GM03348 (cell line): ENCODE measurements around the gene CHSY1.

Experiments
- DNase-seq: peaks from one replicate; pipeline ENCODE4 v3.0.0; 2012; ENCODE audit warnings: low spot score

CHSY1 gene

DNA sequence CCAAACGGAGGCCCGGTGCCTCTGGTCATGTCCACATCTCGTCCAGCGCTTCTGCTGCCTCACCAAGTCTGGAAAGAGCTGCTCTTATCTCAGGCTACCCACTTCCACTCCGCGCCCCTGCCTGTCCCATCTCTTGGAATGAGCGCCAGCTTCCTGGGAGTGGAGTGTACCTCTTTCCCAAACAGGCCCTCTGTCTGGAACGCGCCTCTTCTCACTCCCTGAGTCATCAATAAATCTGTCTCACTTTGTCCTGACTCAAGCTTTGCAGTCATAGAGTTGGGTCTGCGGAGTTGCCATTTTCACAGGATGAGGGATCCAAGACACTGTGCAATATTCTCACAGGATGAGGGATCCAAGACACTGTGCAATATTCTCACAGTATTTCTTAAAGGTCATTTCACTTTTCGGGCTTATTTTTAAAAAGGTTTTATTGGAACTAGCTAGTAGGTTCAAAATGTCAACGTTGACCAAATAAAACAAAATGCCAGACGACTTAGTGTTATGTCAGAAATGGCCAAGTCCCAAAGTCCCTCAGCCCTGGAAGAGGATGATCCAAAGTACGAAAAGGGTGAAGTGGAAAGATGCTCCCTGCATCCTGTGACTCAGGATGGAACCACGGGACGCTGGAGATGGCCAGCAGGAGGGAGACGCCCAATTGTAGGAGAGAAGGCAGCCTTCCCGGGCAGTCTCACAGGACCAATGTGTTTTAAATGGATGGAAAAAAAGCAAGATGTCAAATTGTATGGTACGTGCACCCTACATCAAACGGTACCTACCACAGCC is 81.1 kb downstream of the CHSY1 start:
- peak; percentile 75 for DNase-seq

DNA sequence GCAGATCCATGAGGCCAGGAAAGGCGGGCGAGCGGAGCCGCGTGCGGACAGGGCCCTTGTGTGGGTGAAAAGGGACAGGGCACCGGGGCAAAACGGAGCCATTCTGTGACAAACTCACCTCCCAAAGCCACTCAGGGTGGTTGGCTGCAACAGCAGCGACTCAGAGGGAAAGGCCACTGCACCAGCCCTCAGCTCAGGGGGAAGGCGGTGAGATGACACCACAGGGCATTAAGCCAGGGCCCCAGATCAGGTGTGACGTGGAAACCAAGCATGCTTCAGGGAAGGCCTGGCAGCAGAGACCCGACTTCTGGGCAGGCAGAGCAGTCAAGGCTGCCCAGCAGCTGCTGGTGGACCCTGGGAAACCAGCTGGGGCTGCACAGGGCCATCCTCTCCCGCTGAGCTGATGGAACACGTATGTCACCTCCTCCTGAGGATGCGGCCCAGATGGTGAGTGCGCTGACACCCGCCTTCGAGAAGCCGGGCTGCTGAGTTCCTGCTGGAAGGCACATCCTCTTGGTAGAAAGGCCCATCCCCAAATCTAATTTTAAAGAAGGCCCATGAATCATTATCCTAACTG is 82.3 kb downstream of the CHSY1 start:
- no peak for DNase-seq

DNA sequence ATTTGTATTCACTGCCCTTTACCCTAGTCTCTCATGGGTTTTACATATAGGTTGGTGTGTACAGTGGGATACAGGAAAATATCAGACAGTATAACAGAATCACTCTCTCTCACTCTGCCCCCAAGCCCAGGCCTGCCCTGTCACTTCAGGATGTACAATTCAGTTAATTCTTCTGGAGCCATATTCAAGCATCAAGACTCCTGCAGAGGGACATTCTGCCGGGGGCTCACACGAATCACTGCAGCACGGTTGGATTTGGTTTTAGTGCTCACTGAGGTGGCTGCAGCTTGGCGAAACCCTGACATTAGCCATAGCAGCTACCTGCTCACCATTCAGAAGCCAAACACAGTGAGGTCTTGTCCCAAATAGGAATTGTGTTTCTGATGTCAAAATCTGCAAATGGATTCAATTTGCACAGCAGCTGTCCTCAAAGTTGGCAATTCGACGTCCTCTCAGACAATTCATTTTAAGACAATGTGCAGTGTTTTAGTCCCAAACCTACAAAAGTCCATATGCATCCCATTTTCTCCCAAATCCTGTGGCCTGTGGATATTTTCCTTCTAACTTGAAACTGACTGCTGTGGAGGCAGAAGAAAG is 82.9 kb downstream of the CHSY1 start:
- DNase-seq = no peak

DNA sequence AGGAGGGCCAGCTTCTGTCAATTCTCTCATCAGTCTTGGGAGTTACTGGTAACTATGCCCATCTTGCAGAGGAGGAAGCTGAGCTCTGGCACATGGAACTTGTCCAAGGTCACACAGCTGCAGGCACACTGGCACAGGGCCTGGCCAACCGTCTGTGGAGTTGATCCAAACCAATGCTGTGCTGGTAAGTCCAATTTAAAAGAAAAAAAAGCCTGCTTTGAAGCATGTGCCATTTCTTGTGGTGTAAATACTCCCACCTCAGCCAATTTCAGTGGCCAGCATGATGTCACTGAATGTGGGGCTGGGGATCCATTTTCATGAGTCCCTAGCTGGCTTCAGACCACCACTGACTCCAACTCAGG is 83.4 kb downstream of the CHSY1 start:
- DNase-seq = no peak

DNA sequence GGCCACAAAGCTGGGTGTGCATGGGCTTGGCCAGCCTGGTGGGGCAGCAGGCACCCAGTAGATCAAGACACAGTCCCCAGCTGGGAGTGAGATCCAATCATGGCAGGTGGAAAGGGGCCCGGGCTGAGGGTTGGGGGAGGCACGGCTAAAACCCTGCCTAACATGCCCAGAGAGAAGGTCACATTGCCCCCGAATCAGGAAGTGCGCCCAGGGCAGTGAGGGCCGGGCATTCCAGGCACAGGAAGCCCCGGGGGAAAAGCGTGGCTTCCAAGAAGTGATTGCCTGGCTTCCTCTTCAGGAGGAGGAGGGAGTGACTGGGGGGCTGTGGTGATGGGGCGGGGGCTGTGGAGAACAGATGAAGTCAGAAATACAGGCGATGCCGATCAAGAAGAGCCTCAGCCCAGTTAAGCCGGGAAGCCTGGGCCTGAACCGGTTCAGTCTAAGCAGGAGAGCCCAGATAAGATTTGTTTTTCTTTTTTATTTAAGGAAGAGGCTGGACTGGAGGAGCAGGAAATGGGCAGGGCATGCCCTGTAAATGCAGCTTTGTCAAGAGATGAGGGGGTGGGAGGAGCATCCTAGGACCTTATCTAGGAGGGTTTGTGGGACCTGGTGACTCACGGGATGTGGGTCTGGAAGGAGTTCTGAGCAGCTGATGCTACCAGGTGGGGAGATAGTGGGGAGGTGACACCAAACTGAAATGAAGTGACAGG is 83.9 kb downstream of the CHSY1 start:
- peak; percentile 64 for DNase-seq

DNA sequence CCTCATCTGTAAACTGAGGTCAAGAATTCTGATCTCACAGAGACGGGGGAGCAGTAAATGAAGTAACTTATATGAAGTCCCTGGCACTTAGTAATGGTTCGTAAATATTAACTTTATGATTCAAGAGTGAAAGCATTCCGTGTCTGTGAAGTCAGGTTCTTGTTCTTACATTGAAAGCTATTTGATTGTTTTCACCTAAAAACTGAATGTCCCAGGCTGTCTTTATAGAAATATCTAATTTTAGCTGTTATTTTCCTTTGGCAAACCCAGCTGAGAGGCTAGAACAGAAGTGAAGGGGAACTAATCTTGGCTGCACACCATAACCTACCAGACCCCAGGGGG is 84.5 kb downstream of the CHSY1 start:
- DNase-seq = no peak

DNA sequence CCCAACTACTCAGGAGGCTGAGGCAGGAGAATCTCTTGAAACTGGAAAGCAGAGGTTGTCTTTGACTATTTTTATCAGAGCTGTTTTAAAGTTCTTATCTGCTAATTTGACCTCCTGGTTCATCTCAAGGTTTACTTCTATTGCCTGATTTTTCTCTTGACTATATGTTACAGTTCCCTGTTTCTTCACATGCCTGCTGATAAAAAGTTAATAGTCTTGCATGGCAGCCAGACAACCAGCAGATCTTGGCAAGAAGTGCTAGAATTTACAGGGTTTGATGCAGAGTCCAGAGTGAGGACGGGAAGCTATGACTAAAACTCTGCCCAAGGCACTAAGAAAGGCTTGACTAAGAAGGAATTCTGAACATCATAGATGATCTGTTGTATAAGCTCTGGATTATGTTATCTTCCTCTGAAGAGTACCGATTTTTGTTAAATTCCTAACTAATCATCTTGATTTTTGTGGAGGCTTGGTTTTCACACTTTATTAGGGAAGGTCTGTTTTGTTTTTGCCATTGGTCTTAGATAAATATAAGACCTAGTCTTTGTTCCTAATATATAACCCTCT is 85.9 kb downstream of the CHSY1 start:
- DNase-seq = no peak

DNA sequence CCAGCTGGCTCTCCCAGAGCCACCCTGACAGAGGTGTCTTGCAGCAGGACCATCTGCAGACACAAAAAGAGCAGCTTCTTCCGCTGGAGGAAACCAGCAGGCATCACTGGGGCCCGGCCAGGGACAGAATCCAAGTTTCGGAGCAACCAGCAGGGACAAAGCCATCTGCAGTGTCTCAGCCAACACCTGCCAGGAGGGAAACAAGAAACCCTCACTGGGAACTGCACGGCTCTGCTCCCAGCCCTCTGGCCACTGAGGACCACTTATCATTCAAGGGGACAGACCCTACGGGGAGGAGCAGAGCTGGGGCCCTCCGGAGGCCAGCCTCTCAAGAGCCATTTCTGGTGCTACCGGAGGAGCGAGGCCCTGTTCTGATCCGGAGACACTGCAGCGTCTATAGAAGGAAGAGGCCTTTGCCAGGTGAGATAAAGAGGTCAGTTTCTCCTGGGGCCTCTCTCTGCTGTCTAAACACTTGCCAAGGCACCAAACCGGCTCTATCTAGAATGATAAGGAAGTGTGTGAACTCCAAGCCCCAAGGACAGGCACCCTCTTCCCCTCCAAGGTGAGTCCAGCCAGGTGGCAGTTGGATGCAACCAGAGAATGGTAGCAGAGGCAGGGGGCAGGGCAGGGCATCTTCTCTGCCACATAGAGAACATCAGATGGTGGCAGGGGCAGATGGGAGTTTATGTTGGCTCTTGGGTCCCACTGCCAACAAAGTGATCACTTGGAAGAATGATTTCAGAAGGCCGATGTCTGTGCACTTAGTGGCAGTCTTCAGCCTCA is 89.0 kb downstream of the CHSY1 start:
- DNase-seq = no peak

DNA sequence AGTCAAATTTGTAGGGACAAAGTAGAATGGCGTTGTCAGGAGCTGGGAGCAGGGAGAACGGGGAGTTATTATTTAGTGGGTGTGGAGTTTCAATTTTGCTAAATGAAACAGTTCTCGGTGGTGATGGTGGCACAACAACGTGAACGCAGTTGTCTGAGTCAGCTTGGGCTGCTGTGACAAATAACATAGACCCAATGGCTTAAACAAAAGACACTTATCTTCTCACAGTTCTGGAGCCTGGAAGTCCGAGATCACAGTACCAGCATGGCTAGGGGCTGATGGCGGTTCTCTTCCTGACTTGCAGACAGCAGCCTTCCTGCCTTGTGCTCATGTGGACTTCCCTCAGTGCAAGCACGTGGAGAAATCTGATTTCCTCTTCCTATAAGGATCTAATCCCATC is 90.2 kb downstream of the CHSY1 start:
- DNase-seq = no peak

DNA sequence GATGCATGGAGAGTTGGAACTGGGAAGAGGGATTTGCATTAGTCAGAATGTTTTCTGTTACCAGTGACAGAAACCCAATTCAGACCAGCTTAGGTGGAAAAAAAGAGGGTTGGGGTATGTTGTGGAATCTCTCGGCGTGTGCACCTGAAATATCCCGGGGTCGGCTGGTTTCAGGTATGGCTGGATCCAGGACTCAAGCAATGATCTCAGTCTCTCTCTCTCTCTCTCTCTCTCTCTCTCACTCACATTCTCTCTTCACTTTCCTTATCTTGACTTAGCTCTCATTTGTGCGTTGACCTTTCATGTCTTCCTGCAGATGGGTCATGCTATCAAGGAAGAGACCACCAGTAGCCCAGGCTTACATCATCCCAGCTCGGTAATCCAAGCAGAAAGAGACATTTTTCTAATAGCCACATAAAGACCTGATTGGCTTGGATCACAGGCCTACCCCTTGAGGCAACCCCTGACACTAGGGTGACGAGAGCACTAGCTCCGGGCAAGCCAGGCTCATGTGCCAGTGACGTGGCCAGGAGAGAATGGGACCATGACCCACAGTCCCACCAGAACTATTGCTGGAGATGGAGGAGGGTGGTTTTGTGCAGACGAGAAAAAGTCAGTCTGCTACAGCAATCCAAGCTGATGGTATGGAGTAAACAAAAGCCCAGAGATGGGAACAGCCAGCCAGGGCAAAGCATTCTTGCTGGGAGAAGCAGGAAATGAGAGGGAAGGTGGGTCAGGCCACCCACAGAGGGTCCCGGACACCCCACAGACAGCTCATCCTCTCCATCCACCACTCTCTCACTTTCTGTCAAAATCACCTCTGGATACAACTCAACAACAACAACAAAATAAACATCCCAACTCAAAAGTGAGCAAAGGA is 91.7 kb downstream of the CHSY1 start:
- DNase-seq = no peak

DNA sequence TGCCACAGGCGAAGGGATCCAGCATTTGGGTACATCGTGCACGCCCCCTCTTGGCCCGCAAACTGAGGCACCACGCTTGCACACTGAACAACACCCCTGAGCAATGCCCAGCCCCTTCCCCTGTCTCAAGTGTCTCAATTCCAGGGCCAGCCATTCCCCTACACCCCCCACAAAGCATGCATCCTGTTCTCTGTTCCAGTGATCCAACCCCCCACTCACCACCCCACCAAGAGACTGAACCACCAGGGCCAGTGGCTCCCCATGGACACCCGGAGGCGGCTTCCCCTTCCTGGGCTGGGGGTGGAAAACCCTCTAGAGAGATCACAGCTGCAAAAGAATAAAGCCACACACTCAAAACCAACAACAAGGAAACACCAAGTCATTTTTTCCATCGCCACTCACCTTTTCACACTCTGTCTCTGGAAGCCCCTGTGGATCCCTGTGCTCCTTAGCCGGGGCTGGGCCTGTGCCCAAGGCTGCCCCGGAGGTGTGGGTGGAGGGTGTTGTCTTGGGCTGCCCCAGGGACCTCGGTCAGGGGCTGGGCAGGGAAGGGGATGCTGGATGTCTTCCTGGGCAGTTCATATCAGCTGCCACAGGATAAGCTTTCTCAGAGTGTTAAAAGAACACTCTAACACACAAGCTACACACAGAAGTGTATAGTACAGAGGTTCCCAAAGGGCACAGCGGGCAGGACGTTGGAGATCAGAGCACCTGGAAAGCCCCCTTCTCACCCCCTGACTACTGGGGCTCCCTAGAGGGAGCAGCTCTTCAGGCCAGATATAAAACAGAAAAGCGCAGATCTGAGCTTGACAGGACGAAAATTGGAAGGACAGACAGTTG is 92.5 kb downstream of the CHSY1 start:
- no peak for DNase-seq

DNA sequence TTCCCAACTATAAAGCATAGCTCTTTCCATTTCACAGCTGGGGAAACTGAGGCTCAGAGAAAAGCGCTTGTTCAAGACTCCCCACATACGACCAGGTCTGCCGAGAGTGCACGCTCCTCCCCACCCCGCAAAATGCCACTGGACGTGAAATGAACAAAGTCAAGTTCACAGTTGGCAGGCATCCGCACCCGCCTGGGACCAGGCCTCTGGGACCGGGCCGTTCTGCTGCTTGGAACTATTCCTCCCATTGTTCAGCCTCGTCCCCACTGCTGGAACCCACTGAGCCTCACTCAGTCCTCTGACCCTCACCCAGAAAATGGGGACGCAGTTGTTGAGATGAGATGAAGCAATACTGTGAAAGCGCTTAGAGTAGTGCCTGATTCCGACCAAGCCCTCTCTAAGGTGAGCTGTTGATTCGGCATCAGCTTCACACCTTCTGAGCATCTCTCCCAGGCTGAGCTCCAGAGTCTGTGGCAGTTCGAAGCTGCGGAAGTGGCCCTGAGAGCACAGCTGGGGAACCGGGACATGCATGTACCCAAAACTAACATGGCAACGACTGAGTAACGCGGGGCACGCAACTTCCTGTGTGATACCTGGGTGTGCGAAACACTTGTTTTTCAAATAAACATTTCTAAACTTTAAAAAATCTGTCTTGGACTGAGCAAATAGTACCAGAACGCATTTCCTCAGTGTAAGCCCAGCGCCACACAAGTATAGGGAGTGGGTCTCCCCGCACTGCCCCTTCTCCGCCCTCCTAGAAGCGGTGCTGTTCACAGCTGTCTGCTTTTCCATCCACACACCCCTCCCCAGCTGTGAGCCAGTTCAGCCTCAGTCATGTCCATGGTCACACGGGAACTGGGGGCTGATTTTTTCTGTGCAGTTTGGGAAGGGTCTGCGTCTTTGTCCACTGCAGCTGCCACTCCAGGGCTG is 93.4 kb downstream of the CHSY1 start:
- no peak for DNase-seq

DNA sequence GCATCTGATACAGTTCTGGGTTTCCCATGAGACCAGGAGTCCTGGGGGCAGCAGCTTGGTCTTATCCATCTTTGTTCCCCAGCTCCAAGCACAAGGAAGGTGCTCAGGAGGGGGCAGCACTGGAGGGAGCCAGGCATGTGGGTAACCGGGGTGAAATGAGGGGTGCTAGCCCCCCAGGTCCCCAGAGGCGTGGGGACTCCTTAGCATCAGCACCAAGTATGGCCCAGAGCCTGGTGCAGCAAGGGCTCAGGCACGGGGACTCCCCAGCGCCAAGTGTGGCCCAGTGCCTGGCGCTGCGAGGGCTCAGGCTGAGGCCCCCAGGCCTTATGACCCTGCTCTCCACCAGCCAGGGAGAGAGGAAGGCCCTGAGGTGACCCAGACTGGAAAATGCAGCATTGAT is 94.1 kb downstream of the CHSY1 start:
- no peak for DNase-seq

DNA sequence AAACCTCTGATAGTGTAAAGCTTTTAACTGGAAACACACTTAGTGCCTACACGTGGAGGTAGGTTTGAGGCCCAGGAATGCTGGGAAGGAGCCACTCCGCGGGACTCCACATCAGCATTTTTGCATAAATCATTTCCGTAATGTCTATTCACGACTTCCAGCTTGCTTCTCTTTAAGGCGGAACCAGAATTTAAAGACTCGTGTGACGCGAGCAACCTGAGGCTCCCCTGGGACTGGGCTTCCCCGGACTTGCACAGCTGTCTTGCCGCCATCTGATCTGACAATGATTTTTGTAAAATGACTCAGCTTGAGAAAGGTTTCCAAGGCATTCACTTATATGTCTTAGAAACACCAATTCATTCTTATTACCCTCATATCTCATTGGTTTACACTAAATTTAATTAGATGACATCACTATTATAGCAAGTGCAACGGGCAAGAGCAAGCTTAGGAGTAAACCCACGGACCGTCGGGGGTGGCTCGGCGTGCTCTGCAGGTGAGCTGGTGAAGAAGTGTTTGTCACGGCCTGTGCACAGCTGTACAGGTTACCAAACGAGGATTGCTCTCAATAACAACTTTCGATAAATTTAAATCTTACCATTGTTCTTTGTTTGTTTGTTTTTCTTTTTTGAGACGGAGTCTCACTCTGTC is 95.2 kb downstream of the CHSY1 start:
- DNase-seq = no peak

DNA sequence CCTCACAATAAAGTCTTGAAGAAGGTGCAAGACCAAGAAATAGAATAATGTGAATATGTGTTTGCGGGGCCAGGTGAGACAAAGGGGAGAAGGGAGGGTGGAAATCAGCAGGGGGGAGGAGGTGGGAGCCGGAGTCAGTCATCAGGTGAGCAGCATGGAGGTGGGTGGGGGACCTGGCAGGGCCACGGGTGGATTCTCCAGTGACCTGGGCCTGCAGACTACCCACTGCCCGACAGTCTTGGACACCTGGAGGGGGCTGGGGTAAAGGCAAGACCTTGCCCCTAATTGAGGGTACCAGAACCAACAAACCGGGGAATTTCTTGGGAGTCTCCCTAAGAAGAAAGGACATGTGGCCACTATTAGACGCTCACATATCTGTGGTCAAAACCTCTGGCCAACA is 95.8 kb downstream of the CHSY1 start:
- no peak for DNase-seq

DNA sequence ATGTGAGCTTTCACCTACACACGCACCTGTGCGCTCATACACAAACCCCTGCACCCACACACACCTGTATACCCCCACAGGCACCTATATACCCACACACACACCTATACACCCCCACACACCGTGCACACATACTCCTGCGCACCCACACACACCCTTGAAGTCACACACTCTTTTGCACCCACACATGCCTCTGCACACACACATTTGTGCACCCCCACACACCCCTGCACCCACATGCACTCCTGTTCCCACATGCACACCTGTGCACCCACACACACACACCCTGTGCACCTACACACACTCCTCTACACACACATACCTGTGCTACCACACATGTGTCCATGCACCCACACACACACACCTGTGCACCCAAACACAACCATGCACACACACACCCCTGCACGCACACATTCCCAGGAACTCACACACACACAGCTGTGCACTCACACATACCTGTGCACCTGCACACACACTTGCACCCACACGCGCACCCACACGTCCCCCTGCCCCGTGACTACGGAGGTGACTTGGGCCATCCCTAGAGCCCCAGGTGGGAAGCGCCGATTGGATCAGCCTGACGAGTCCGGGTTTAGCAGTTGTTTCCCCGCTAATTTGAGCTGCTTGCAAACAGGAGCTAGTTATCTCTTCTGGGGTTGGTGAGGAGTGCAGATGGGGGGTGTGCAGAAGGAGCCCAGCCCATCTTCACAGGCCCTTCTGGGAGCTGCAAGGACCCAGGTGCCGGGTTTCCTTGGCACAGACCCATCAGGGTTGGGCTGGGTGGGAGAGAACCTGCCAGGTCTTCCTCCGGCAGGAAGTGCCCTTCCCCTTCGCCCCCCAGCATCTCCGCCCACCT is 97.8 kb downstream of the CHSY1 start:
- no peak for DNase-seq

DNA sequence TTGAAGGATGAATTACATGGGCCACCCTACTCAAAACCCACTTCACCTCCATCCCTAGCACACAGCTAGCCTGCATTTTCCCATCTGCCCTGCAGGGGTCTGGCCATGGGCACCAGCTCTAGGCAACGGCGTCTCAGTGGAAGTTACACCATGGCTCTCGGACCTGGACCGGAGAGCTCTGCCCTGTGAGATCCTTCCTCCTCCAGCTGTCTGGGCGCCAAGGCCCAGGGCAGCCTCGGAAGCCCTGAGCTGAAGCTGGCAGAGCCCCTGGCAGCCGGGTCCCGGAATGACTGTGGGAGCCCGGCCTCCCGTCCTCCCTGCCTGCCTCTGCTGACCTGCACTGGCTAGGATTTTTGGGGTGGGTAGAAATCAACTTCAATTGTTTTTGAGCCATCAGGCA is 98.9 kb downstream of the CHSY1 start:
- DNase-seq = no peak

DNA sequence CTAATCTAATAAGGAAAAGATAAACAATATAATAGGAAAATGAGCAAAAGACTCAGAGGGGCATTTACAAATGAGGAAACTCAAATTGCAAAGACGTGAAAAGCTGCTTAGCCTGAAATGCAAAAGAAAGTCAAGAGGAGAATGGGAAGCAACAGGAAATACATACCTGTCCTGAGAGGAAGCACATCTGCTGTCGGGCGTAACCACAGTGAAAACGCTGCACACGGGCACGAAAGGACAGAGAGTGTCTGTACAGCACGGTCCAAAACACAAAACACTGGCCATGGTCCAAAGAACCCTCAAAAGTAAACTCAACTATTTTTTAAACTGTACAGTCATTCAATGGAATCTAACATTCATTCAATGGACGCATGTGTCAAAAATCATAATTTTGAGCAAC is 100.6 kb downstream of the CHSY1 start:
- no peak for DNase-seq
